Measurements from ENCODE around the gene ACSBG1.
"Not testable (repeated sequence)": the region's sequence is repeated elsewhere in the genome, so short reads cannot be mapped to it uniquely, and the experiment has no call there.

The ACSBG1 gene

GRCh38 chr15:78263351-78263781 lies 29.0 kb upstream of the ACSBG1 start:
- no peak for ATAC-seq (replicated peaks)
- Mint-ChIP-seq H3K4me1 (peaks cover 0 to 9% of the 10 kb centered on the region in 2 donors), H3K4me3 (peak overlapping the region; percentile 37 to 56), H3K9me3 (no peaks in the 10 kb centered on the region), H3K27ac (peak overlapping the region; percentile 4), H3K36me3 (peaks cover 0 to 3% of the 10 kb centered on the region in 2 donors), H3K27me3 (peaks cover 0 to 9% of the 10 kb centered on the region in 2 donors)
- no peak for DNase-seq

- Mint-ChIP-seq H3K27me3 (peaks cover 0 to 3% of the 10 kb centered on the region in 2 donors), H3K4me3 (no peak overlapping the region), H3K36me3 (no peaks in the 10 kb centered on the region), H3K27ac (no peak overlapping the region), H3K9me3 (no peaks in the 10 kb centered on the region), H3K4me1 (peaks cover 0 to 4% of the 10 kb centered on the region in 2 donors)
- DNase-seq (no peak), ATAC-seq (replicated peaks) (no peak)
Observed at GRCh38 chr15:78261062-78261461, 26.7 kb upstream of the ACSBG1 start.

GRCh38 chr15:78260489-78260888 lies 26.1 kb upstream of the ACSBG1 start:
- H3K4me1 Mint-ChIP-seq, result no peaks in the 10 kb centered on the region
- H3K36me3 Mint-ChIP-seq, result no peaks in the 10 kb centered on the region
- no peak overlapping the region for H3K27ac Mint-ChIP-seq
- H3K27me3 Mint-ChIP-seq, result peaks cover 0 to 3% of the 10 kb centered on the region in 2 donors
- no peaks in the 10 kb centered on the region for H3K9me3 Mint-ChIP-seq
- DNase-seq (no peak), ATAC-seq (replicated peaks) (no peak)
- H3K4me3 Mint-ChIP-seq, result no peak overlapping the region

GRCh38 chr15:78259232-78259631 lies 24.9 kb upstream of the ACSBG1 start:
- no peak for DNase-seq
- H3K27ac Mint-ChIP-seq, result no peak overlapping the region
- H3K4me1 Mint-ChIP-seq, result no peaks in the 10 kb centered on the region
- ATAC-seq (replicated peaks), result no peak
- peaks cover 0 to 3% of the 10 kb centered on the region in 2 donors for H3K27me3 Mint-ChIP-seq
- no peaks in the 10 kb centered on the region for H3K9me3 Mint-ChIP-seq
- H3K4me3 Mint-ChIP-seq, result no peak overlapping the region
- no peaks in the 10 kb centered on the region for H3K36me3 Mint-ChIP-seq

- Mint-ChIP-seq H3K27me3 (peaks cover 0 to 3% of the 10 kb centered on the region in 2 donors), H3K4me1 (no peaks in the 10 kb centered on the region), H3K36me3 (no peaks in the 10 kb centered on the region), H3K4me3 (no peak overlapping the region), H3K9me3 (no peaks in the 10 kb centered on the region), H3K27ac (no peak overlapping the region)
- no peak for ATAC-seq (replicated peaks)
- no peak for DNase-seq
Observed at GRCh38 chr15:78257681-78258080, 23.3 kb upstream of the ACSBG1 start.

GRCh38 chr15:78256044-78256437 lies 21.7 kb upstream of the ACSBG1 start:
- Mint-ChIP-seq H3K4me1 (no peaks in the 10 kb centered on the region), H3K27me3 (peaks cover 0 to 3% of the 10 kb centered on the region in 2 donors), H3K9me3 (no peaks in the 10 kb centered on the region), H3K27ac (no peak overlapping the region), H3K4me3 (no peak overlapping the region), H3K36me3 (no peaks in the 10 kb centered on the region)
- no peak for ATAC-seq (replicated peaks)
- no peak for DNase-seq

- ATAC-seq (replicated peaks), result no peak
- DNase-seq, result no peak
- Mint-ChIP-seq H3K27me3 (peaks cover 0 to 3% of the 10 kb centered on the region in 2 donors), H3K36me3 (no peaks in the 10 kb centered on the region), H3K4me1 (no peaks in the 10 kb centered on the region), H3K9me3 (no peaks in the 10 kb centered on the region), H3K27ac (no peak overlapping the region), H3K4me3 (no peak overlapping the region)
Observed at GRCh38 chr15:78255421-78256043, 21.2 kb upstream of the ACSBG1 start.

- Mint-ChIP-seq H3K27me3 (no peaks in the 10 kb centered on the region), H3K4me1 (no peaks in the 10 kb centered on the region), H3K36me3 (no peaks in the 10 kb centered on the region), H3K4me3 (no peak overlapping the region), H3K9me3 (no peaks in the 10 kb centered on the region), H3K27ac (no peak overlapping the region)
- DNase-seq (no peak), ATAC-seq (replicated peaks) (no peak)
Observed at GRCh38 chr15:78251136-78251535, 16.8 kb upstream of the ACSBG1 start.

GRCh38 chr15:78249131-78249530 lies 14.8 kb upstream of the ACSBG1 start:
- ATAC-seq (replicated peaks) (no peak), DNase-seq (no peak)
- no peaks in the 10 kb centered on the region for H3K27me3 Mint-ChIP-seq
- H3K27ac Mint-ChIP-seq, result no peak overlapping the region
- no peaks in the 10 kb centered on the region for H3K9me3 Mint-ChIP-seq
- no peak overlapping the region for H3K4me3 Mint-ChIP-seq
- H3K36me3 Mint-ChIP-seq, result no peaks in the 10 kb centered on the region
- no peaks in the 10 kb centered on the region for H3K4me1 Mint-ChIP-seq

GRCh38 chr15:78247911-78248310 lies 13.5 kb upstream of the ACSBG1 start:
- Mint-ChIP-seq H3K4me3 (no peak overlapping the region), H3K4me1 (no peaks in the 10 kb centered on the region), H3K27ac (no peak overlapping the region), H3K9me3 (no peaks in the 10 kb centered on the region), H3K36me3 (no peaks in the 10 kb centered on the region), H3K27me3 (no peaks in the 10 kb centered on the region)
- DNase-seq, result no peak
- ATAC-seq (replicated peaks), result no peak

- DNase-seq; ATAC-seq (replicated peaks); H3K4me3 Mint-ChIP-seq; H3K36me3 Mint-ChIP-seq; H3K4me1 Mint-ChIP-seq; H3K27me3 Mint-ChIP-seq; H3K9me3 Mint-ChIP-seq; H3K27ac Mint-ChIP-seq: not testable (repeated sequence)
Observed at GRCh38 chr15:78245976-78246620, 11.7 kb upstream of the ACSBG1 start.

- not testable (repeated sequence) for H3K27me3 Mint-ChIP-seq, H3K4me3 Mint-ChIP-seq, DNase-seq
Observed at GRCh38 chr15:78245392-78245791, 11.0 kb upstream of the ACSBG1 start.

GRCh38 chr15:78244893-78245292 lies 10.5 kb upstream of the ACSBG1 start:
- Mint-ChIP-seq H3K4me3 (no peak overlapping the region), H3K27ac (no peak overlapping the region), H3K9me3 (no peaks in the 10 kb centered on the region), H3K4me1 (no peaks in the 10 kb centered on the region), H3K27me3 (no peaks in the 10 kb centered on the region), H3K36me3 (no peaks in the 10 kb centered on the region)
- DNase-seq, result no peak
- ATAC-seq (replicated peaks), result no peak

More at GRCh38 chr15:78245392-78245791, 11.0 kb upstream of the ACSBG1 start:
- H3K27ac Mint-ChIP-seq; H3K36me3 Mint-ChIP-seq; H3K9me3 Mint-ChIP-seq; ATAC-seq (replicated peaks); H3K4me1 Mint-ChIP-seq: not testable (repeated sequence)

GRCh38 chr15:78244101-78244500 lies 9.7 kb upstream of the ACSBG1 start:
- Mint-ChIP-seq H3K4me3 (no peak overlapping the region), H3K27ac (no peak overlapping the region), H3K9me3 (no peaks in the 10 kb centered on the region), H3K4me1 (no peaks in the 10 kb centered on the region), H3K36me3 (no peaks in the 10 kb centered on the region), H3K27me3 (peaks cover 0 to 2% of the 10 kb centered on the region in 2 donors)
- ATAC-seq (replicated peaks), result no peak
- DNase-seq, result no peak

- ATAC-seq (replicated peaks), result no peak
Observed at GRCh38 chr15:78243491-78243941, 9.2 kb upstream of the ACSBG1 start.

More at GRCh38 chr15:78243491-78243941, 9.2 kb upstream of the ACSBG1 start:
- peaks cover 0 to 5% of the 10 kb centered on the region in 2 donors for H3K27me3 Mint-ChIP-seq
- H3K4me3 Mint-ChIP-seq, result no peak overlapping the region
- no peak overlapping the region for H3K27ac Mint-ChIP-seq
- no peaks in the 10 kb centered on the region for H3K36me3 Mint-ChIP-seq
- no peaks in the 10 kb centered on the region for H3K4me1 Mint-ChIP-seq
- DNase-seq, result no peak
- no peaks in the 10 kb centered on the region for H3K9me3 Mint-ChIP-seq
